ENCODE results near the gene TNIK. TPM values are rescaled to one million over a fixed set of nuclear protein-coding genes. Genes with fewer than 3 reads are reported as not detected.

TNIK gene
- total and polyA plus RNA-seq, 2 of the 13 experiments (the other 11 are each of a cell fraction or from before 2014, with no cell fraction given) = 0.15 to 0.22 TPM

DNA sequence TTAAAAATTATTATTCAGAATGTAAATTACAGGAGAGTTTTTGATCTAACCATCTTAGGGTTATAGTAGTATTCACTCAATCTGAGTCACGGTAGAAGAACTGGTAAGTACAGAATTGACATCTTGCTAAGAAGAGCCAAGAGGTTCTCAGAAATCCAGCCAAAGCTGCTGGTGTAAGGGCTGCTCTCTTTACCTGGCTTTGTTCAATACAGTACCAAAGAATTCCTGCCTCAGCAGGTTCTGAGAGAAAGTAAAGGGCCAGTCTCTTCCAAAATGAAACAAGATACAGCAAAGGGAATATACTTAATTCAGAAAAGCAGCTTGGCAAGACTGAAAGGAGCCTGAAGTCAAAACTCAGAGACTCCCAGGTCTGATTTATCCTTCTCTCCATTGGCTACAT lies 193.1 kb downstream of the TNIK start:
- Histone ChIP-seq H3K4me1 (ENCODE audit: insufficient read depth, low read length) (no peaks in the 10 kb centered on the region), H3K4me2 (ENCODE audit: low read depth, low read length) (no peak overlapping the region), H3K27ac (ENCODE audit: extremely low read length, insufficient read depth, low read length) (no peak overlapping the region), H3K79me2 (ENCODE audit: insufficient read depth, low read length) (no peaks in the 10 kb centered on the region), H4K20me1 (ENCODE audit: insufficient read depth, low read length) (no peaks in the 10 kb centered on the region), H3K9ac (ENCODE audit: insufficient read depth, low read depth, low read length) (no peak overlapping the region), H3K9me3 (ENCODE audit: low read length) (no peaks in the 10 kb centered on the region), H2AFZ (ENCODE audit: low read length) (no peak overlapping the region), H3K4me3 (replicated peaks in 1 of 3; ENCODE audit: insufficient read depth in 1 of 3, low read depth in 2 of 3, low read length in 3 of 3) (no peak overlapping the region), H3K36me3 (replicated peaks in 1 of 2; ENCODE audit: control insufficient read depth in 1 of 2, insufficient read depth in 2 of 2, low read length in 2 of 2) (no peaks in the 10 kb centered on the region), H3K27me3 (ENCODE audit: control insufficient read depth in 1 of 2, insufficient read depth in 2 of 2, low read length in 2 of 2) (no peaks in the 10 kb centered on the region)
- POLR2A ChIA-PET = no interaction called here
- 65% methylated on average over 1 of the region's 1 CpG for WGBS (ENCODE audit: low lambda C conversion rate)
- TF ChIP-seq PLRG1 (conservative IDR thresholded peaks at IDR 0.05) (no peak), DR1 (CRISPR knock-in tag; IDR thresholded peaks at IDR 0.05) (no peak)
- ATAC-seq (no peak), FAIRE-seq (no peak), DNase-seq (ENCODE audit: low spot score) (no peak)
- intact Hi-C loops (cut with micrococcal nuclease; ENCODE audit: unreplicated experiment) (no loop called here), in situ Hi-C loops (cut with HindIII; ENCODE audit: extremely low pct_ligation_motif_present, low pct_unique_long_range_greater_than_20kb) (no loop called here)
- BruUV-seq (replicated peaks) = no TSS peak
- CTCF ChIA-PET (ENCODE audit: low intra/inter-chr PET ratio, low total read pairs) = no interaction called here

DNA sequence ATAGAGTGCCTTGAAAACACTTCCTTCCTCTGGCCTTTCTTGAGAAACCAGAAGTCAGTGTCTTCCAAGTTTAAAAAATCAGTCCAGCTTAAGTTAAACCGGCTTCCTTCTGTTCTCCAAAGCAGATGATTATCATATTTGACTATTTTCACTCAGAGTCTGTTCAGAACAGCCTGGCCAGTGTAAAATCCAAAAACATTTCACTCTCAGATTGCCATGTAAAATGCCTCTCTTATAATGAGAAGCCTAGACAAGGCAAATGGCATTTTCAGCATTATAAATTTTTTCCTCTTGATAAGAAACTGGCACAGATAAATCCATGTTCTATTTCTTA lies 193.5 kb downstream of the TNIK start:
- DNase-seq (ENCODE audit: low spot score) (no peak), FAIRE-seq (no peak), ATAC-seq (no peak)
- BruUV-seq (replicated peaks) = no TSS peak
- in situ Hi-C loops (cut with HindIII; ENCODE audit: extremely low pct_ligation_motif_present, low pct_unique_long_range_greater_than_20kb) (no loop called here), intact Hi-C loops (cut with micrococcal nuclease; ENCODE audit: unreplicated experiment) (no loop called here)
- Histone ChIP-seq H4K20me1 (ENCODE audit: insufficient read depth, low read length) (no peaks in the 10 kb centered on the region), H3K27me3 (ENCODE audit: control insufficient read depth in 1 of 2, insufficient read depth in 2 of 2, low read length in 2 of 2) (no peaks in the 10 kb centered on the region), H3K9me3 (ENCODE audit: low read length) (no peaks in the 10 kb centered on the region), H3K9ac (ENCODE audit: insufficient read depth, low read depth, low read length) (no peak overlapping the region), H3K4me2 (ENCODE audit: low read depth, low read length) (no peak overlapping the region), H3K4me3 (replicated peaks in 1 of 3; ENCODE audit: insufficient read depth in 1 of 3, low read depth in 2 of 3, low read length in 3 of 3) (no peak overlapping the region), H2AFZ (ENCODE audit: low read length) (no peak overlapping the region), H3K27ac (ENCODE audit: extremely low read length, insufficient read depth, low read length) (no peak overlapping the region), H3K4me1 (ENCODE audit: insufficient read depth, low read length) (no peaks in the 10 kb centered on the region), H3K79me2 (ENCODE audit: insufficient read depth, low read length) (no peaks in the 10 kb centered on the region), H3K36me3 (replicated peaks in 1 of 2; ENCODE audit: control insufficient read depth in 1 of 2, insufficient read depth in 2 of 2, low read length in 2 of 2) (no peaks in the 10 kb centered on the region)
- ChIA-PET POLR2A (no interaction called here), CTCF (ENCODE audit: low intra/inter-chr PET ratio, low total read pairs) (no interaction called here)
- WGBS (ENCODE audit: low lambda C conversion rate) = 14% methylated on average over 1 of the region's 1 CpG
- TF ChIP-seq, protein P1, sequence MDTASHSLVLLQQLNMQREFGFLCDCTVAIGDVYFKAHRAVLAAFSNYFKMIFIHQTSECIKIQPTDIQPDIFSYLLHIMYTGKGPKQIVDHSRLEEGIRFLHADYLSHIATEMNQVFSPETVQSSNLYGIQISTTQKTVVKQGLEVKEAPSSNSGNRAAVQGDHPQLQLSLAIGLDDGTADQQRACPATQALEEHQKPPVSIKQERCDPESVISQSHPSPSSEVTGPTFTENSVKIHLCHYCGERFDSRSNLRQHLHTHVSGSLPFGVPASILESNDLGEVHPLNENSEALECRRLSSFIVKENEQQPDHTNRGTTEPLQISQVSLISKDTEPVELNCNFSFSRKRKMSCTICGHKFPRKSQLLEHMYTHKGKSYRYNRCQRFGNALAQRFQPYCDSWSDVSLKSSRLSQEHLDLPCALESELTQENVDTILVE (CRISPR knock-in tag; IDR thresholded peaks at IDR 0.05) = no peak
- TF ChIP-seq ZNF572 (CRISPR knock-in tag; IDR thresholded peaks at IDR 0.05) (no peak), CREBL2 (CRISPR knock-in tag; IDR thresholded peaks at IDR 0.05; ENCODE audit: borderline replicate concordance) (no peak), ZNF558 (CRISPR knock-in tag; IDR thresholded peaks at IDR 0.05; ENCODE audit: borderline replicate concordance) (no peak), FOXC1 (CRISPR knock-in tag; IDR thresholded peaks at IDR 0.05; ENCODE audit: borderline replicate concordance) (no peak), ZMYM2 (CRISPR knock-in tag; IDR thresholded peaks at IDR 0.05) (no peak)
- TF ChIP-seq, protein P2, sequence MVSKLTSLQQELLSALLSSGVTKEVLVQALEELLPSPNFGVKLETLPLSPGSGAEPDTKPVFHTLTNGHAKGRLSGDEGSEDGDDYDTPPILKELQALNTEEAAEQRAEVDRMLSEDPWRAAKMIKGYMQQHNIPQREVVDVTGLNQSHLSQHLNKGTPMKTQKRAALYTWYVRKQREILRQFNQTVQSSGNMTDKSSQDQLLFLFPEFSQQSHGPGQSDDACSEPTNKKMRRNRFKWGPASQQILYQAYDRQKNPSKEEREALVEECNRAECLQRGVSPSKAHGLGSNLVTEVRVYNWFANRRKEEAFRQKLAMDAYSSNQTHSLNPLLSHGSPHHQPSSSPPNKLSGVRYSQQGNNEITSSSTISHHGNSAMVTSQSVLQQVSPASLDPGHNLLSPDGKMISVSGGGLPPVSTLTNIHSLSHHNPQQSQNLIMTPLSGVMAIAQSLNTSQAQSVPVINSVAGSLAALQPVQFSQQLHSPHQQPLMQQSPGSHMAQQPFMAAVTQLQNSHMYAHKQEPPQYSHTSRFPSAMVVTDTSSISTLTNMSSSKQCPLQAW (CRISPR knock-in tag; IDR thresholded peaks at IDR 0.05) = no peak

Measured in HepG2 (cell line).